ENCODE results near the gene DLGAP1.
A peak's percentile ranks its signal among the peaks of the same experiment; 100 is the strongest.
"Not testable (repeated sequence)": the region's sequence is repeated elsewhere in the genome, so short reads cannot be mapped to it uniquely, and the experiment has no call there.

DLGAP1 gene

DNA sequence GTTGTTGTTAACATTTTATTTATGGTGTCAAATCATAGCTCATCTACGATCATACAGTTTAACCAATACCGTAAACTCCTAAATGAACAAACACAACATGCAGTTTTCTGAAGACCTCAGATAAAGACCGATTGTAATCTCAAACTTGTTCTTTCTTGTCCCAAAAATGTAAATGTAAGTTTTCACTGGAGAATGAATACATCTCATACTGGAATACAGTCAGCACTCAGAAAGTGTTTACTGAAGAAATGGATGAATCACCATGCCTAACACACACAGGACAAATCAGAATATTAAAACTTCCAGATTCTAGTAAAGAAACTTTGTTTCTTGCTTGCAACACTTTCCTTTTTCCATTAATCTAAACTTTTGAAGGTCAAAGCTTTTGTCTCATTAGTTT lies 380.5 kb downstream of the DLGAP1 start:
- DNase-seq: no peak

DNA sequence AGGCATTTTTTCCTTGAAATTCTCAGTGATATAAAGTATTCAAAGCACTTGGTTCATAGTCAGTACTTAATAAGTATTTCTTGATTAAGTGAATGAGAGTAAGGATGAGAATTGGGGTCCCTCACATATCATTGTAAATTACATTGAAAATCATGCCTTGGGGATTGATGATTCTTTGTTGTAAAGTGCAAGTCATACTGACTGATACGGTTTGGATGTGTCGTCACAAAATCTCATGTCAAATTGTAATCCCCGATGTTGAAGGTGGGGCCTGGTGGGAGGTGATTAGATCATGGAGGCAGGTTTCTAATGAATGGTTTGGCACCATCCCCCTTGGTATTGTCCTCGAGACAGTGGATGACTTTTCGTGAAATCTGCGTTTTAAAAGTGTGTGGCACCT lies 385.9 kb downstream of the DLGAP1 start:
- DNase-seq: no peak

DNA sequence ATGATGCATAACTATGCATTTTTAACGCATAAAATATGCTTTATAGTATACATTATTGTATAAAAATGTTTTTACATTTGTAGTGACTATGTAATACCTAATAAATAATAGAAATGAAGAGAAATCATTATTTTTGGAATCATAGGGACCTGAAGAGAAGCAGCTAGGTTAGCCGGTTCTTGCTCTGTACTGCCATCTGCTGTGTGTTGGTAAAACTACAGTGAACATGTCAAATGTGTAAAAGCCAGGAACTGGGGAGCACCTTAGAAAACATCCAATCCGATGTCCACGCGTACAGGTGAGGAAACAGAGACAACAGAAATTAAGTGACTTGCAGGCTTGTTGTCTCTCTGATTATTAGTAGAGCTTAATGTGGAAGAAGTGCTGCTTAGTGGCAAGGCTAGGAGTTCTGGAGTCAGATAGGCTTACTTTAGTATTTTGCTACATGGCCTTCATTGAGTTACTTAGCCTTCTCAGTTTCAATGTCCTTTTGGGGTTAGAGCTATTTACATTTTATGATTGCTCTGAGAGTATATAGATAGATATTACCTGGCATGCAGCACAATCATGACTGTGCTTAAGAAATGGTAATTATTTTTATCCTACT lies 386.5 kb downstream of the DLGAP1 start:
- peak; percentile 11 for DNase-seq

DNA sequence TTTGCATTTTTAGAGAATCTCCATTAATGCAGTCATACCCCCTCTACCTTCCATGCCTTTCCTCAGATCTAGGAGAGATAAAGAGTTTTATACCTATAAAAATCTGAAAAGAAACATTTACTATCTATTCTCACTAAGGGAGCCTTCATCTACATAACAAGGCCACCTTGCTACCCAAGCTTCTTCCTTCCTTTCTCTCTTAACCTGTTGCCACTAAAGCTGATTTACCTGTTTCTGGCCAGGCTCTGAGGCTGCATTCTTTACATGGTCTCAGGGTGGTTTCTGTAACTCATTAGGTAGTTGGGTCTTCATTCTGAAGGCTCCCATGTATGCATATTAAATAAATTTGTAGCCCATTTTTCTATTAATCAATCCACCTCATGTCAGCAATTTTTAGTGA lies 391.6 kb downstream of the DLGAP1 start:
- no peak for DNase-seq

DNA sequence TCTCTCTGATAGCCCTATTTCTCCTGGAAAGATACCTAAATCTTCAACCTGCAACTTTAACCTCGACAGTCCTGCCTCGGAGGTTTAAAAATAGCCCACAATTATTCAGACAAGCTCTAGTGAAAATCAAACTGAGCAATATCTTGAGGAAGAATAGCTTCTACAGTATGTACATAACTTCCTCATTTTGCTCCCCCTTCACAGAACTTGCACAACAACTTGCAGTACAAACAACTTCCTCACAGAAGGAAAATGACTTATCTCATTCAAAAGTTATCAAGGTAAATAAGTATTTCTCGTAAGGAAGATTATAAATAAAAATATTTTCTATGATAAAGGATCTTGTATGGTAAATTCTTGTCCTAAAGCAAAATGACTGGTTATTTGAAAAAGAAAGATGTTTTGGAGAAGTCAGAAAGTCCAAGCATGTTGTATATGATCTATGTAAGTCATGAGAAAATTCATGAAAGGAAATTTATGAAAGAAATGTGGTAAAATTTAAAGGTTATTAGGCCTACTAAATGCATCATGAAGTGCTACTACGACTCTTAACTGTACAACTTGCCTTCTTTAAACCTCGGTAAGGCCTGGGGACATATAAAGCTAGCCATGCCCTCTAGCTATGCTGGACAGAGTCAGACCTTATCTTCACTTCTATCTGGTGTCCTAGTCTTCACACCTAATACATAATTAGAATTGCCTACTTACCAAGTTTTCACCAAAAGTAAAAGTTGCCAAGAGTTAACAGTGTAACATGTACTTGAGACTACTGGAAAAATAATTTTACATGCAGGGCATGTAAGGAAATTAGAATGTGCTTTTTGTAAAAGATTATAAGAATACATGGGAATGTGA lies 394.5 kb downstream of the DLGAP1 start:
- DNase-seq: no peak

DNA sequence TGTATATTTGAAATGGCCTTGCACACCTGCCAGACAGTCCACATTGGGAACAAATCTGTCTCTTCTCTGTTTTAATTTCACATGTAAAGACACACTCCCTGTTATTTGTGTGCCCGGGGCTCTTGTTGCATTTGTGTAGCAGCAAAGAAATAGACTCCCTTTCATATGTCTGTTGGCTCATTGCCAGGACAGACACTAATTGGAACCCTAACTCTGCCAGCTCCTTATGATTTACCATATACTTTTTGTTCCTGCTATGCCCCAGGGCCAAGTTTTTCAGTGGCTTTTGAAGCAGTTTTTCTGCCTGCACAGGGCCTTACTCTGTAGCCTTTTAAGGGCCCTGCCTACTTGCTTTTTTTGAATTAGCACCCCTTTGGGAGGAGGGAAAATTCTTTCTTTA lies 396.9 kb downstream of the DLGAP1 start:
- DNase-seq: no peak

DNA sequence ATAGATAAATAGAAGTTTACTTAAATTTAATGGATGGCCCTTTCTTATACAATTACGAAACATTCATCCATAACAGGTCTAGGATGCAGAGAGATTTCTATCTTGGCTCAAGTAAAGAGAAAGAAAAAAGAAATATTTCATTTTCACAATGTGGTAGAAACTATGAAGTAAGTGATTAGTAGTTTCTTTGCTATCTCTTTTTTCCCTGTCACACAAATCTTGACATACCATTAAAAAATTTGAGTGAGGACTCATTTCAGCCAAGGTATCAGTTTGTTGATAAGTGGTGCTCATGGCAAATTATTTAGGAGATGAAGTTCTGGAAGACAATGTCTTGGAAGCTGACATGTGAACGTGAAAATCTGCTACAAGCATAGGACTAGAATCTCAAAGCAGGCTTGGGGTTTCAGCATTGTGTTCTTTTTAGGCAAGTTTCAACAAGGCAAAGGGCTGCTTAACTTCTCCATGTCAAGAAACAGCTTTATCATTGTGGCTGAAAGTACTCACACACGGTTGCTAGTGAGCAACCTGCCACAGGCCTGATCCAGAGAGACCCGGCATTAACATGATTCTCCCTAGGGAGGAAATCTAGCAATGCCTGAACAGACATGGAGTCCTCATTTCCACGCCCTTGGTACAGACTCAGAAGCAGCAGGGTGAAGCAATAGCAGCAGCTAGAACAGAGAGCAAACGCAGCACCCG lies 414.6 kb downstream of the DLGAP1 start:
- DNase-seq: no peak

DNA sequence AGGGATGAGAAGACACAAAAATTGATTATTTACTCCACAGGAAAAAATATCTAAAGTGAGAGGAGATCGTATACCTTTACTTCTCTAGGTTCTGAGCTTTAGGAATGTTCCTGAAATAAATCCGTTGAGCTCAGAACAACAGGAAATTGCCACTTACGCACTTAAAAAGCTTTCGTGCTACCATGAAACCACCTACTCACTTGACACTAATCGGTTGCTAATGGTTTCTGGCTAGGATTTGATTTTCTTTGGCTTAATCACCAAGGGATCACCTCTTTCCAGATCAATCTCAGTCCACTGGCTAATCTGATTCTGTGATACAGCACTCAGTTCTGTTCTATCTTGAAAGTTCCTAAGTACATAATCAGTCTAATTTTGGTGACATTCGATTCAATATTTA lies 419.6 kb downstream of the DLGAP1 start:
- DNase-seq: no peak

DNA sequence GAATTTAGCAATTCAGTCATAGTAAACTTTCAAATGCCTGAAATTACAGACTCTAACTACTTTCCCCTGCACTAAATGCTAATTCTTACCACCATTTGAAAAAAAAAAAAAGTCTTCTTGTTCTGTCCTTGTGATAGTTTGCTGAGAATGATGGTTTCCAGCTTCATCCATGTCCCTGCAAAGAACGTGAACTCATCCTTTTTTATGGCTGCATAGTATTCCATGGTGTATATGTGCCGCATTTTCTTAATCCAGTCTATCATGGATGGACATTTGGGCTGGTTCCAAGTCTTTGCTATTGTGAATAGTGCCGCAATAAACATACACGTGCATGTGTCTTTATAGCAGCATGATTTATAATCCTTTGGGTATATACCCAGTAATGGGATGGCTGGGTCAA lies 420.3 kb downstream of the DLGAP1 start:
- not testable (repeated sequence) for DNase-seq

DNA sequence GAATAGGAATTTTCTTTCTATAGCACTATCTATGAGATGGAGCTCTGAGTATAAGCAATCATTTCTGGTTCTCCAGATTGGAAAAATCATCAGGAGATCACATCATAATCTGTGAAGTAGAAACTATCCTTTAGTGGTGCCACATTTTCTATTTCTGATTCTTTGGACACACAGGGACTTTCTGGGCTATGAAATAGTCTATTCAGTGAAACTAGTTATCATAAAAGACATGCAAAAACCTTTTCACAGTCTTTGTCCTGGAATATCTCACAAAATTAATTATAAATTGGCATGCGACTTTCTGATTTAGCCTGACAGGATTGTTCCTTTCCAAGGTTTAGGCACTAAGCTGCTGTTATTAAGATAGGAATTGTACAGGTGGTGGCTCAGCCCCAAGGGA lies 428.6 kb downstream of the DLGAP1 start:
- no peak for DNase-seq

DNA sequence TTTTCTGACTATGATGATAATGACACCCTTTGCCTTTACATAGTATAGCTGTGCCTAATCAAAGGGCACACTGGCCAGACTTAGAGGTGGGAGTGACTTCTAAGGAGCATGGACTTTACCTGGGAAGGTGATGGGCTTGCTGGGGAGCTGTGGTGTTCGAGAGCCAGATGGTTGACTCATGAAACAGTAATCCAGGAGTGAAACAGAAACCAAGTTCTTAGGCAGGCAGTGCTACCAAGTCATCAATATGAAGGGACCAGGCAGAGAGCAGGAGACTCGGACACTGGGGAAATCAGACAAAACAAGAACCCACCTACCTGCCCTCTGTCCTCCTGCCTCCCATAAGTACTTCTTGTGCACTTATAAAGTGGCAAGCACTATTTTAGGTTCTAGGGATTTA lies 430.4 kb downstream of the DLGAP1 start:
- no peak for DNase-seq

DNA sequence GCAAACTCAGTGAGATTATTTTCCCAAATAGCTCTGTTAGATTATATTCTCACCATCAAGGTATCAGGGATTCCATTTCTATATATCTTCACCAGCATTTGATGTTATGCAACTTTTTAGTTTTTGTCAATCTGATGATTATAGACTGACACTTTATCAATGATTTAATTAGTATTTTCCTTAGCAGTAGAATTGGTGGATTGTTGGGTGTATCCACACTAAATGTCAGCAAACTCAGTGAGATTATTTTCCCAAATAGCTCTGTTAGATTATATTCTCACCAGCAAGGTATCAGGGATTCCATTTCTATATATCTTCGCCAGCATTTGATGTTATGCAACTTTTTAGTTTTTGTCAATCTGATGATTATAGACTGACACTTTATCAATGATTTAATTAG lies 432.4 kb downstream of the DLGAP1 start:
- DNase-seq: not testable (repeated sequence)

DNA sequence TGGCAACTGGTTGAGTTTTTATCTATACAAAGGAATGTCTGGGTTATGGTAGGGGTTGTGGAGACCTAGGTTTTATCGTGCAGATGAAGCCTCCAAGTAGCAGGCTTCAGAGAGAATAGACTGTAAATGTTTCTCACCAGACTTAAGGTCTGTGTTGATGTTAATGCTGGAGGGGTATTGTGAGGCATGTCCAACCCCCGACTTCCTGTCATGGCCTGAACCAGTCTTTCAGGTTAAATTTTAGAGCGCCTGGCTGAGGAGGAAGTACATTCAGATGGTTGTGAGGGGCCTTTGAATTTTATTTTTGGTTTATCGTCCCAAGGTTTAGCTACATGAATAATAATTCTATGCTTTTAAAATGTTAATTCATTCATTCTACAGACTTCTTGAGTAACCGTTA lies 435.1 kb downstream of the DLGAP1 start:
- no peak for DNase-seq

DNA sequence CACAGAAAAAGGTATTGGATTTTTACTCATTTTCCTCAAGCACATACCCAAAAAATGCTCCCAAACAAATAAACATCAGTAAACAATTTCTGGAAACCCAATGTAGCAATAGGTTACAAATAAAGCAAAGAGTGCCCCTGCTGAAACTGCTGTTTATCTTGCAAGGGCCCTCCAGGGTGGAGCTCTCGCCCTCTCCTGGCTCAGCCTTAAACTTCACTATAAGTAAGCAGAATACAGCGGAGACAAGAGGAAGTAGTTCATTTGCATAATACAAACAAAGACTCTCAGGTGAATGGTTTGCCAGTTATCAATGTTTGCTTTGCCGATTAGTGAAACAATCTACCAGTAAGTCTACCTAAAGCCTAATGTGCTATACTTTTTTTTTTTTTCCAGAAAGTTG lies 437.6 kb downstream of the DLGAP1 start:
- no peak for DNase-seq

DNA sequence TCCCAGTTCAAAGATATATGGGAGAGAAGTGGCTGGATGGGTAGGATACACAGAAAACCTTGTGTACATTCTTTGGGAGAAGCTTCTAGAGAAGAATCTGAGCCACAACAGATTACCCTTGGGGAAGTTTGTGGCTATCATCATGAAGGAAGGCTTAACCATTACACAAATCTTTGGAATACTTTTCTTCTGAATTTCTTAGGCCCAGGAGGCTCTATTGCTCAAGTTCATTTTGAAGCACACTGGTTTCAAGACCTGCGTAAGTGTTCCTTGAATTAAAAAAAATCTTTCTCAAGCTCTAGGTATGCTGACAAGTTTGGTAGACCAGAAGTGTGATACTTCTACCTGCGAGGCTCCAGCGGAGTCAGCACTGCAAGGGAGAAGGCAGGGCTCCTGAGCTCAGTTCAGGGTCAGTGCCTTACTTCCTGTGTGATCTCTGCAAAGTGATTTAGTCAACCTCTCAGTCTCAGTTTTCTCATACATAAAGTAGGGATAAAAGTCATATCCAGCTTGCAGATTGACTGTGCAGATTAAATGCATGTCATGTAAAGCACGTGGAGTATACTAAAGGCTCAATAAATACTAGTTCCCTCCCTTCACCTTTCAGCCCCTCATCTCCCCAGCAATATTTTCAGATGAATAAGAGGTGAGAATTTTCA lies 438.6 kb downstream of the DLGAP1 start:
- DNase-seq: no peak

DNA sequence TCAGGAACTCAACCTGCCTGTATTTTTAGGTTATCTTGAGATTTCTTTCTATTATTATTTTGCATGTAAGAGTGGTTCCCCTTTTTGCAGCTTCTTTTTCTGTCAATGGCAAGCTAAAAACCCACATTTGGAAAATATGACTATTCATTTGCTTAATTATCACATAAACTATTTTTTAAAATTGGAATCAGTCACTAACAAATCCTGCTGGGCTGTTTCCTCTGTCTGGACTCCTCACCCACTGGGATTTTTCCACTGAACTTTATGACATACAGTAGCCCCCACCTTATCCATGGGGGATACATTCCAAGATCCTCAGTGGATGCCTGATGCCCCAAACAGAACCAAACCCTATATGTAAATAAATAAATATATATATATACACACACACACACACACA lies 447.3 kb downstream of the DLGAP1 start:
- no peak for DNase-seq

DNA sequence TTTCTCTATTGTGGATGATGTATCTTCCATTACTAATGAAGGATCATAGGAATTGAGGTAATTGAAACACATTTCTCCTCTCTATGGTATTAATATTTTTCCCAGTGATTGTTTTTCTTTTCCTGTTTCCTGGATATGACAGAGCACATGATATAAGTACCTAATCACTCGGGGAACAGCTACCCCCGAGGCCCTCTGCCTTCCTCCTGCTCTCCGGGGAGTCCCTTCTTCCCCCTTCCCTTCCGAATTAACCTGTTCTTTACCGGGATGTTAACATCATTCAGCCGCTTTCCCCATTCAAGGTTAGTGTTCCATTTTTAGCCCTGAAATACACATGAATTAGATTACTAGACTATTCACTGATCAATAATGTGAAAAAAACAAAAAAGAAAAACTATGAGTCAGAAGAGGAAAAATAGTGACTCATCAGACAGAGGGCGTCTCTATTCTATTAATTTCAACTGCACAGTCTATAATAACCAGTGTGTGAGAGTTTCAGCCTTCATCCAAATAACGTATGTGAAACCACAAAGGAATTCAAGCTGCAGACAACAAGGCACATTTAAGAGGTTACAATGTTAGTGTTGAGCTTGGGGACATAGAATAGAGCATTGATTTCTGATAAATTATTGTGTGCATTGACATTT lies 450.8 kb downstream of the DLGAP1 start:
- no peak for DNase-seq

DNA sequence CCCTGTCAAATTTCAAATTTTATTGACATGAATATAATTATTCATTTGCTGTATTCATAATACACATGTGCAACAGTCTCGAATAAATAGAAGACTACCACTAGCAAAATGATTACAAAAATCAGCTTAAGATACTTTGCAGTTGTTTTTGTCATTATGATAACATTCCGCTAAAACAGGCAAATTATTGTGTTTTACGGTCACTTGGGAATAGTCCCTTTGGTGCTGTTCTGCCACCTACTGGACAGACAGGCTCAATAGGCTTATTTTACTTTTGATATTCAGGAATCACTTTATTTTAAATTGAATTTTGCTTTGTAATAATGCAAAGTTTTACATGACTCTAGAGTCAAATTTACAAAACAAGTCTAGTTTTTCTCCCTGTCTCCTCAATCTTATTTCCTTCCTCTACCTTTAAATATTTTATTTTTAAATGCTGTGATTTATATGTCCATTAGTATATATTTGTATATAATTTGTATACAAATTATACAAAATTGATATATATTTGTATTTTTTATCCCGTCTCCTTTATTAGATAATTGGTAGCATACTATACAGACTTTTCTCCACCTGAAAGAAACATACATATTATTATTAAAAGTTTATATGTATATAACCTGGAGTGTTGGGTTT lies 456.3 kb downstream of the DLGAP1 start:
- DNase-seq: no peak

DNA sequence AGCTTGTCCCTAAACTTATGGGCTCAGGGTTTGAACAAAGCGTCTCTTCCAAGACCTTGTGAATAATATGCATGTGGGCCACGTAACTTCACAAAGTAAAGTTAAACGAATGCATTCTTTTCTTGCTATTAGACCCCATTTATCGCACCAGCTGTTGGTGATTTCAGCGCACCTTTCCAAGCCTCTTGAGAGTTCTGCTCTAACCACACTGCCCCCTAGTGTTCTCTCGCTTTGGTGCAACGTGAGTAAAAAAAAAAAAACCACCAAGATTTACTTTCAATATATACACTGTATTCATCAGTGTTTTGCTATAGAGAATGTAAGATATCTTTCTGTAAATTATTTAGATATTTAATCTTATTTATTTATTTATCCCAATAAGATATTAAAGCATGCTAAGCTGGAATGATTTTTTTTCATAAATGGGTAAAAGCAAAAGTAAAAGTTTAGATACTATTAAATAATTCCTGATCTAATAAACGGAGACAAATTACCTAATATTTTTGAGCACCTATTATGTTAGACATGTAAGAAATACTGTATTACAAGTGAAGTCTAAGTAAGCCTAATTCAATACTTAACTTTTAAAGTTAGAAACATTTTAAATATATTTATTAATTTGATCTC lies 459.5 kb downstream of the DLGAP1 start:
- DNase-seq: peak; percentile 26

DNA sequence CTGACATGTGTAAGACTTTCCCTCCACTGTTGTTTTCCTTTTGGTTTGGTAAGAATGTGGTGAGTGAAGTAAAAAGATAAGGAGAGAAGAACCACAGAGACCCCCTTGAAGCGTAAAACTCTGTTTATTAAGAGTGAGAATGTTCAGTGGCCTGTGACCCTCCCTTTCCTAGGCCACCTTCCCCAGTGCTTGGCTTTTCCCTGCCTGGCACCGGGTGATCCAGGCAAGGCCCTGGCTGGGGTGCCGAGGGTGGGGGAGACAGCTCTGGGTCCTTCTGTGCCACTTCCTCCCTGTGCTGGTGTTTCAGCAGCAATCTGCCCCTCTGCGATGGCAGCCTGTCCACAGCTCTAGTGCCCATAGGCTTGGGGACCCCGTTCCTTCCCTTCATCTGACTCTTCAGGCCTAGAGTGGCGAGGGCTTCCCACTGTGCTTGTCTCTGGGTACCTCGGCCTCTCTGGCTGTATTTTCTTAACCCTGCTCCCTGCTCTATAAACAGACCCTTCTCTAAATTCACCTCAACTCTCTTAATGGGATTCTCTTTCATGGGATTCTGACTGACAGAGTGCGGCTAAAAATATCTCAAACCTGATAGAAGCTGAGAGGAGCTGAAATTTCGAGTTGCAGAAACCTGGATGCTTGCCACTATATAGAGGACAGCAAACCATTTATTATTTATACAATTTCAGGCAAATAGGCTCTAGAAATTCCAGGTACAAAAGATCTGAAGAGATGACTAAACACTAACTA lies 461.0 kb downstream of the DLGAP1 start:
- peak; percentile 24 for DNase-seq

DNA sequence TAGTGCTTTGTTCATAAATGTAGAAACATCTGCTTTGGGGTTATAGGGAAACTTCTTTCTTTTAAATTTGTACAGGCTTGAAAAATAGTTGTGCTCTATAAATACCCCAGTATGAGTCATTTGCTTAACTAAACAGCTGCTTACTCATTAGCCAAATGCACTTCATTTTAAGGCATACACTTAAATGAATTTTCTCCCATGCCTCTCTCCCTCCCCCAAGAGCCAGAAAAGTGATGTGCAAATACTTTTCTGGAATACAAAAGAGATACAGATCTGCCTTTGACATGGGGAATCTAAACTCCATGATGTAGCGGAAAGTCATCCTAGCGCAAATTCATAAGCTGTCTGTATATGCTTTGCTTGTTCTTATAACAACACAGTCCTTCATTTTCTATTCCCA lies 469.4 kb downstream of the DLGAP1 start:
- DNase-seq: no peak

Measured in right kidney (tissue), 1 donor.